HG02571 (cell line): ENCODE measurements around the gene TPX2.

ENCODE experiments used
- ATAC-seq: cut with Tn5 transposase; IDR thresholded peaks from one replicate; pipeline ENCODE4 v1.9.1; 2021; ENCODE audit warnings: mild to moderate bottlenecking, moderate library complexity; ENCODE audit not compliant: unreplicated experiment

The TPX2 gene

DNA sequence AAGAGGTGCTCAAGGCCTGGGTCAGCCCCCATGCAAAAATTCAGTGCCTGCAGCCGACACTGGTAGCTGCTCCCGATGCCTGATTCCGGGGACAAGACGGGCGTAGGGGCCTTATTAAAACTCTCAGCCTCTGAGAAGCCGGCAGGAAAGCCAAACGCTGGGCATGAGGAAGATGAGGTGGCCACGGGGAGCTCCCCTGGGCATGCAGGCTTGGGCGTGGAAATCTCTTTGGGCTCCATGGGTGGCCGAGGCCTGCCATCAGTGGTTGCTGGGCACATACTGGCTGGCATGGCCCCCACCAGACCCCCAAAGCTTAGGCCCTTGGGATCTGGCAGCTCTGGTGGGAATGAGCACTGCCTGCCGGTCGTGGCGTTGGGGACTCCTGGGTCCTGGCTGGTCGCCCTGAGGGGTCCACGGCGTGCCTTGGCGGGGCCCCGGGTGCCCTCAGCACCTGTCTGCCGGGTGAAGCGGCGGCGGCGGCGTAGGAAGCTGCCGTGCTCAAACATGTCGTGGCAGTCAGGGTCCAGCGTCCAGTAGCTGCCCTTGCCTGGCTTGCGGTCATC is 105.7 kb downstream of the TPX2 start:
- ATAC-seq, result no peak

GRCh38 chr20:31845300-31845863 is 106.3 kb downstream of the TPX2 start, which contains the start of gene FOXS1:
TSS of gene FOXS1 (minus strand) at chr20:31845604. CDS start at chr20:31845542, 62 bp downstream.
- no peak for ATAC-seq

- no peak for ATAC-seq
Measured at GRCh38 chr20:31846793-31847138, 107.7 kb downstream of the TPX2 start.

- no peak for ATAC-seq
Measured at GRCh38 chr20:31848088-31848999, 109.3 kb downstream of the TPX2 start.

GRCh38 chr20:31849306-31849930 is 110.3 kb downstream of the TPX2 start:
- no peak for ATAC-seq
